Mucosa of rectum (tissue), 2 donors: ENCODE results near the gene LYRM9.
"Not testable (repeated sequence)": the region's sequence is repeated elsewhere in the genome, so short reads cannot be mapped to it uniquely, and the experiment has no call there.

Source experiments
- H3K27ac ChIP-seq, 2 donors: one replicate each; pipeline ENCODE4 v1.7.0; 2013; ENCODE audit warnings: inconsistent platforms in 2 of 2, low read depth in 2 of 2, low read length in 2 of 2
- H3K27me3 ChIP-seq, 2 donors: one replicate each; pipeline ENCODE4 v1.7.0; 2013; ENCODE audit warnings: low read length in 2 of 2; ENCODE audit not compliant: control insufficient read depth in 2 of 2, insufficient read depth in 2 of 2
- H3K36me3 ChIP-seq, 2 donors: one replicate each; pipeline ENCODE4 v1.7.0; 2013; ENCODE audit warnings: low read length in 2 of 2; ENCODE audit not compliant: control insufficient read depth in 2 of 2, insufficient read depth in 2 of 2
- H3K4me1 ChIP-seq, 2 donors: one replicate each; pipeline ENCODE4 v1.7.0; 2013; ENCODE audit warnings: low read length in 2 of 2, mild to moderate bottlenecking in 1 of 2; ENCODE audit not compliant: control insufficient read depth in 2 of 2, insufficient read depth in 2 of 2
- H3K4me3 ChIP-seq, 2 donors: one replicate each; pipeline ENCODE4 v1.7.0; 2013; ENCODE audit warnings: low read length in 2 of 2
- H3K9ac ChIP-seq, 2 donors: one replicate each; pipeline ENCODE4 v1.7.0; 2013; ENCODE audit warnings: low read length in 2 of 2, low read depth in 1 of 2, mild to moderate bottlenecking in 1 of 2
- H3K9me3 ChIP-seq, 2 donors: one replicate each; pipeline ENCODE4 v1.7.0; 2013; ENCODE audit warnings: low read length in 2 of 2; ENCODE audit not compliant: control insufficient read depth in 2 of 2
- donor health status: healthy.
- donor health status: Normal muscosa, but diverticular disease.

Gene LYRM9

DNA sequence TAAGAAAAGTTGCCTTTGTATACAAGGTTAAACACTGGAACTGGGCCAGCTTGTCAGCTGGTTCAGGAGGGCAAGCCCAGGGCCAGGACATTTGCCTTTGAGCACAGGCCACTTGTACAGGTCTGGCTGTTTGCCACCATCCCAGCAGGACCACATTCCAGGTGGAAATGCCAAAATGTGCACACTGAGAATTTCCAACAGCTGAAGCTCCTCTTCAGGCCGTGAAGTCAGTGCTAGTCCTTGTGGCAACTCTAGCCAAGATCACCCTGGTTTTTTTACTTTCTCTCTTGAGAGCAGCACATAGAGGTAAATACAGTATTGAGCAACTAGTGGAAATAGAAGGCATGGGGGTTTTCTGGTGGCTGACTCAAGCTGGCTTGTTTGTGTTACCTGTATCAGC, 63.3 kb downstream of the LYRM9 start:
- not testable (repeated sequence) for H3K9ac ChIP-seq, H3K36me3 ChIP-seq, H3K9me3 ChIP-seq, H3K4me1 ChIP-seq, H3K4me3 ChIP-seq, H3K27ac ChIP-seq, H3K27me3 ChIP-seq

DNA sequence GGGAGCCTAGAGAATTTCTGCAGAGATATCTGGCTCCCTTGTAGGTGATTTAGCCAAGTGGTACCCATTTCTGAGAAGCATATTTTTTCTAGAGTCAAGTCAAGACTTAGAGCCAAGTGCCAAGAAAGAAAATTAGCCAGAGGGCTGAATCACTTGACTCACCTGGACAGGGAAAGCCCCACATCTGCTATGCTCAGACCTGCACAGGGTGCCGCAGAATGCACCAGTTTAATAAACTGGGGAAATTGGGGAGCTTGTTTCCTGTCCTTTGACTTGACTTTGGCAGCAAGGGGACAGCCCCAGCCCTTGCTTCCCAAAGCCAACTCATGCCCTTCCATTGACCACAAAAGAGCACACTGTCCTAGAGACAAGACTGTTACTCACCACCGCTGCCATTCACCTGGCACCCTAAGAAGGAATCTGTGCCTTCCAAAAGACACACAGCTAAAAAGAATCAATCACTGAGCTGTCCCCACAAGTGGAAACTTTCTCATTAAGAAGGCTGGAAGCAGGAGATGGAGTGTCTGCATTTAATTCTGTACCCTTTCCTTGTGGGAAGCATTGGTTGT, 63.9 kb downstream of the LYRM9 start:
- not testable (repeated sequence) for H3K36me3 ChIP-seq, H3K4me1 ChIP-seq, H3K27me3 ChIP-seq, H3K9me3 ChIP-seq, H3K4me3 ChIP-seq, H3K27ac ChIP-seq, H3K9ac ChIP-seq
